BJ (cell line): Measurements from ENCODE around the gene ARID5B. TPM values are rescaled to one million over a fixed set of nuclear protein-coding genes. Genes with fewer than 3 reads are reported as not detected.

Experiments used
- CTCF ChIA-PET: fragments of 350-600 bp; formaldehyde crosslinking; extraction: SDS; loops from one replicate; lab custom pipeline; 2021; ENCODE audit warnings: antibody characterized with exemption, inconsistent platforms; lab: Yijun Ruan, JAX
- POLR2A ChIA-PET: fragments of 300-600 bp; sonication (Branson Sonifier 250); formaldehyde crosslinking; extraction: SDS; loops from one replicate; lab custom pipeline; 2021; ENCODE audit warnings: antibody characterized with exemption; lab: Charles Lee
- DNase-seq: peaks from one replicate; pipeline ENCODE4 v3.0.0-alpha.2; 2011; ENCODE audit warnings: low read depth
- H3K27me3 ChIP-seq: 2 replicates; pipeline ENCODE4 v1.6.0; 2011; ENCODE audit warnings: low read length; ENCODE audit not compliant: control insufficient read depth, insufficient read depth
- H3K36me3 ChIP-seq: 2 replicates; pipeline ENCODE4 v1.5.1; 2011; ENCODE audit warnings: low read length; ENCODE audit not compliant: control insufficient read depth, insufficient read depth
- H3K4me3 ChIP-seq: 2 replicates; pipeline ENCODE4 v1.5.1; 2011; ENCODE audit warnings: low read depth, mild to moderate bottlenecking, control low read depth, low read length
- CTCF ChIP-seq: IDR thresholded peaks from 2 replicates; pipeline ENCODE4 v1.5.1; 2011; ENCODE audit warnings: low read depth, mild to moderate bottlenecking, control low read depth, inconsistent platforms, low read length, moderate library complexity; ENCODE audit not compliant: insufficient read depth
- polyA plus RNA-seq: library from polyadenylated mRNA; depleted of rRNA; stranded (reverse); fragments of >200 nt; gene quantifications from 2 replicates; pipeline ENCODE4 v1.2.3, GENCODE V29; 2011

Gene ARID5B
- polyA plus RNA-seq, 1 experiment = 73.8 TPM

DNA sequence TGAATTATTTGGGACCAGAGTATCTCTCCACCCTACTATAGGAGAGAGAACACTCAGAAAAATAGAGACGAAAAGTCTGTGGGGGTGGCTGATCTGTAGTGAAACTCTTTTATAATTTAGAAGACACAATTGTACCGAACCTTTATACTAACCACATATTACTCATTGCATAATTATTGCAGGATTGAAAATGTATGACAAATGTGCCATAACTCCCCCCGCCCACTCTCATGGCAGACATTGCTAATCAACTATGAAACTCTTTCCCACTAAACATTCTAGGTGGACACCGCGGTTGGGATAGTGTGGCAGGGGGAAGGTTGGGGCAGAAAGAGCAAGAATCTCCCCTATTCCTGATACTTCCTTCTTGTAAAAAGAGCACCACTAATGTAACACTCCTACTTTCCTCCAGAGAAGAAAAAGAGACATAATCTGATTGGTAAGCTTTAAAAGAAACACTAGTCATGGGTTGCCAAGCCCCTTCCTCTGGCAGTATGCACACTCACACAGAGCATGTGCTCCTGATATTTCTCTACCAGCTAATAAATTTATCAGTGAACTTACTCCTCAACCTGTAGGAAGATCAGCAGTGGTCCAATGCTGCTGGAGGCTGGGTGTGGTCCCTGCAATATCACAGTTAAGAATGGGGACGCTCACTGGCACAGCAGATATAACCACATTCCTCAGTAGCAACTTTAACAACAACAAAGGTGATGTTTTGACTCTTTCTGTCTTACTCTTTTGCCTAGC, 18.7 kb upstream of the ARID5B start:
- ChIA-PET POLR2A (no interaction called here), CTCF (interaction anchor here (0.6 to 1.4 kb wide), 4 partner anchors 11 to 51 kb away, joined by 3 to 6 read pairs (median 4); no protein-coding TSS in a partner anchor)
- no peaks in the 10 kb centered on the region for H3K27me3 ChIP-seq
- no peak overlapping the region for H3K4me3 ChIP-seq
- DNase-seq = no peak
- H3K36me3 ChIP-seq = no peaks in the 10 kb centered on the region
- no peak for TF ChIP-seq CTCF

DNA sequence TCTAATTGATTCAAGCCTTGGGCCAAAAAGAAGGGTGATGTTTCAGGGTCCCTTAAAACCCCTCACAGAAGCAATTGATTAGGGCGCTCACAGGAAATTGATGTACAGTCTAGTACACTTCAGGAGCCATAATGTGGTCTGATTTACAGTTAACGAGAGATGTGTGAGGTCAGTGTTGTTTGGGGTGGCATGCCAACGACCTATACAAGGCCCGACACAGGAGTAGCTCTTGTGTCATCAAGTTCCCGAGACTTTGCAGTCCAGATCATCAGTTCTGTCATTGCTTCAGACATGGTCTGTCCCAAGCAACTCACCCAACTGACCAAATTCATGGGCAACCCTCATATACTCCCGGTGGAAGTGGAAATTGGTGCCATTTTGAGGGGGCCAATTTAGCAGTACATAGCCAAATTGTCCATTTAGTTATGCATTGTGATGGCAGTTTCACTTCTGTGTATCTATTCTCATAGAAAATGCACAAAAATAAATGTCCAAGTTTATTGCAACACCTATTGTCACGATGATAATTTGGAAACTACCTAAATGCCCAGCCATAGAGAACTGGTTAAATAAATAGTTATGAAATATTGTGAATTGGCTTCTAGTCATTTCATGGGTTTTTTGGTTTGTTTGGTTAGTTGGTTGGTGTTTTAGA, 18.0 kb upstream of the ARID5B start:
- POLR2A ChIA-PET = no interaction called here
- Histone ChIP-seq H3K4me3 (no peak overlapping the region), H3K27me3 (no peaks in the 10 kb centered on the region), H3K36me3 (no peaks in the 10 kb centered on the region)
- no peak for DNase-seq
- CTCF ChIA-PET = interaction anchor here (1.4 to 2.3 kb wide), 2 partner anchors 14 kb away, joined by 3 to 14 read pairs; no protein-coding TSS in a partner anchor
- no peak for TF ChIP-seq CTCF

DNA sequence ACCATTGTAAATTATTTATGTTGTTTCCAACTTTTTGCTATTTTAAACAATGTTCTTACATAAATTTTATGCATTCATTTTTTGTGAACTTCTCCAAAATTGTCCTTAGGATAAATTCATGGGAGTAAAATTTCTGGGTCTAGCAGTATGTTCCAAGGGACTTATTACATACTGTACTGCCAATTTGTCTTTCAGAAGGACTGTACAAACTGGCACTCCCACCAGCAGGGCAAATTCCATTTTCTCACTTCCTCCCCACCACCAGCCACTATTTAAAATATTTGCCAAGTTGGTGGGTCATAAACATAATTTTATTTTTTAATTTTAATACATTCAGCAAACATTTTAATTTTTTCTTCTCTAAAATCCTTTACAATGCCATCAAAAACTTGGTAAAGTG, 13.7 kb upstream of the ARID5B start:
- DNase-seq = no peak
- no peak for TF ChIP-seq CTCF
- POLR2A ChIA-PET = no interaction called here
- no peaks in the 10 kb centered on the region for H3K36me3 ChIP-seq
- H3K4me3 ChIP-seq = no peak overlapping the region
- CTCF ChIA-PET = interaction anchor here (1.4 kb wide), 1 partner anchor 10 kb away, joined by 5 read pairs; no protein-coding TSS in a partner anchor
- H3K27me3 ChIP-seq = no peaks in the 10 kb centered on the region

- TF ChIP-seq CTCF = no peak
- no peak overlapping the region for H3K4me3 ChIP-seq
- no peaks in the 10 kb centered on the region for H3K27me3 ChIP-seq
- no peak for DNase-seq
- POLR2A ChIA-PET = no interaction called here
- CTCF ChIA-PET = interaction anchor here (1.2 kb wide), 1 partner anchor 9 kb away, joined by 6 read pairs; no protein-coding TSS in a partner anchor
- H3K36me3 ChIP-seq = no peaks in the 10 kb centered on the region
These were observed 12.8 kb upstream of the ARID5B start for GRCh38 chr10:61888744-61889143.

GRCh38 chr10:61890430-61890829, 11.1 kb upstream of the ARID5B start:
- DNase-seq = no peak
- Histone ChIP-seq H3K27me3 (no peaks in the 10 kb centered on the region), H3K4me3 (no peak overlapping the region), H3K36me3 (no peaks in the 10 kb centered on the region)
- CTCF ChIA-PET = interaction anchor here (0.6 to 2.0 kb wide), 3 partner anchors 9 to 615 kb away, joined by 3 to 6 read pairs (median 3); no protein-coding TSS in a partner anchor
- TF ChIP-seq CTCF = no peak
- POLR2A ChIA-PET = no interaction called here
